H1 (cell line): ENCODE data around the gene UBN1. TPM values are rescaled to one million over a fixed set of nuclear protein-coding genes. Genes with fewer than 3 reads are reported as not detected.

ENCODE experiments used
- CTCF ChIA-PET: fragments of 300-600 bp; sonication (Branson Sonifier 250); formaldehyde crosslinking; loops from one replicate; lab custom pipeline; 2021; ENCODE audit not compliant: partially characterized antibody; lab: Charles Lee
- POLR2A ChIA-PET: fragments of 300-600 bp; sonication (Branson Sonifier 250); formaldehyde crosslinking; loops from one replicate; lab custom pipeline; 2021; ENCODE audit warnings: inconsistent platforms; ENCODE audit not compliant: partially characterized antibody; lab: Charles Lee
- DNase-seq, 2 experiments: peaks; one replicate each; pipeline versions ENCODE4 v3.0.0 to v3.0.0-alpha.2; 2010 to 2022; ENCODE audit warnings: low spot score in 2 of 2, low read depth in 1 of 2, mixed read lengths in 1 of 2
- FAIRE-seq: peaks from 2 replicates; lab custom pipeline; 2011; peaks lifted over from hg19 to GRCh38; lab: Jason Lieb, UNC
- H2AFZ ChIP-seq: 2 replicates; pipeline ENCODE4 v1.8.1; 2012; ENCODE audit warnings: low read length, inconsistent platforms
- H2AK5ac ChIP-seq: 2 replicates; pipeline ENCODE4 v1.6.1; 2013; ENCODE audit warnings: low read depth, low read length
- H2BK120ac ChIP-seq: replicated peaks from 2 replicates; pipeline ENCODE3; 2013; ENCODE audit warnings: low read depth, low read length, inconsistent platforms
- H2BK12ac ChIP-seq: 2 replicates; pipeline ENCODE4 v1.6.1; 2013; ENCODE audit warnings: low read depth, low read length
- H2BK15ac ChIP-seq: 2 replicates; pipeline ENCODE4 v1.6.1; 2013; ENCODE audit warnings: low read length
- H2BK20ac ChIP-seq: 2 replicates; pipeline ENCODE4 v1.6.1; 2013; ENCODE audit warnings: low read length
- H2BK5ac ChIP-seq: 2 replicates; pipeline ENCODE4 v1.6.1; 2013; ENCODE audit warnings: low read depth, low read length
- H3K14ac ChIP-seq: 2 replicates; pipeline ENCODE4 v1.6.1; 2013; ENCODE audit warnings: inconsistent platforms; ENCODE audit not compliant: insufficient read length
- H3K18ac ChIP-seq: 2 replicates; pipeline ENCODE4 v1.6.1; 2013; ENCODE audit warnings: low read length; ENCODE audit errors: extremely low read depth
- H3K23ac ChIP-seq: 2 replicates; pipeline ENCODE4 v1.6.1; 2013; ENCODE audit warnings: inconsistent platforms; ENCODE audit not compliant: insufficient read length
- H3K23me2 ChIP-seq: 2 replicates; pipeline ENCODE4 v1.6.1; 2013; ENCODE audit warnings: low read depth, low read length
- H3K27ac ChIP-seq: 2 replicates; pipeline ENCODE4 v1.6.1; 2011; ENCODE audit warnings: low read depth, low read length, inconsistent platforms
- H3K27me3 ChIP-seq, 4 experiments: replicated peaks in 1 of 4; 1 replicate in 1 of 4; 2 replicates in 3 of 4; pipeline versions ENCODE4 v1.6.1 to v1.8.1; 2011 to 2013; ENCODE audit warnings: low read length in 3 of 4, mild to moderate bottlenecking in 3 of 4, inconsistent platforms in 2 of 4, mixed read lengths in 2 of 4, moderate library complexity in 1 of 4; ENCODE audit not compliant: control insufficient read depth in 3 of 4, insufficient read depth in 3 of 4; ENCODE audit errors: extremely low read depth in 1 of 4
- H3K36me3 ChIP-seq, 4 experiments: 2 replicates each; pipeline versions ENCODE4 v1.6.1 to v1.8.1; 2011 to 2013; ENCODE audit warnings: mild to moderate bottlenecking in 4 of 4, low read length in 3 of 4, moderate library complexity in 2 of 4, control low read depth in 1 of 4, inconsistent platforms in 1 of 4; ENCODE audit not compliant: insufficient read depth in 4 of 4, control insufficient read depth in 2 of 4
- H3K4ac ChIP-seq: replicated peaks from 2 replicates; pipeline ENCODE3; 2013; ENCODE audit warnings: low read length, low read depth, mixed read lengths, inconsistent platforms; ENCODE audit not compliant: insufficient read length
- H3K4me1 ChIP-seq, 4 experiments: replicated peaks in 1 of 4; 1 replicate in 1 of 4; 2 replicates in 3 of 4; pipeline versions ENCODE4 v1.6.1 to v1.8.1; 2011 to 2013; ENCODE audit warnings: low read length in 3 of 4, inconsistent platforms in 2 of 4, mixed read lengths in 1 of 4; ENCODE audit not compliant: insufficient read depth in 4 of 4, control insufficient read depth in 3 of 4
- H3K4me2 ChIP-seq, 2 experiments: 2 replicates each; pipeline versions ENCODE4 v1.6.1 to v1.8.1; 2011 to 2013; ENCODE audit warnings: low read depth in 2 of 2, low read length in 2 of 2, control low read depth in 1 of 2, inconsistent platforms in 1 of 2, mild to moderate bottlenecking in 1 of 2; ENCODE audit not compliant: insufficient read depth in 1 of 2
- H3K4me3 ChIP-seq, 4 experiments: fragments of 200-600, 300-600 bp in 1 of 4; sonication (generic), shearing (Covaris generic), sonication (Bioruptor Twin) in 1 of 4; 2 replicates each; pipeline versions ENCODE4 v1.5.1 to v1.8.1; 2011 to 2016; ENCODE audit warnings: low read length in 4 of 4, low read depth in 3 of 4, control low read depth in 2 of 4, inconsistent platforms in 2 of 4, mild to moderate bottlenecking in 2 of 4, mixed read lengths in 1 of 4, moderate library complexity in 1 of 4; ENCODE audit not compliant: insufficient read depth in 2 of 4; ENCODE audit errors: extremely low read depth in 1 of 4
- H3K56ac ChIP-seq: replicated peaks from 2 replicates; pipeline ENCODE3; 2013; ENCODE audit warnings: low read depth, mild to moderate bottlenecking, mixed read lengths, low read length, inconsistent platforms; ENCODE audit not compliant: insufficient read length
- H3K79me1 ChIP-seq: 2 replicates; pipeline ENCODE4 v1.6.1; 2013; ENCODE audit warnings: low read depth, low read length, control low read depth
- H3K79me2 ChIP-seq, 2 experiments: 2 replicates each; pipeline versions ENCODE4 v1.6.1 to v1.8.1; 2012 to 2013; ENCODE audit warnings: low read length in 2 of 2, mild to moderate bottlenecking in 2 of 2, inconsistent platforms in 1 of 2; ENCODE audit not compliant: insufficient read depth in 2 of 2, control insufficient read depth in 1 of 2
- H3K9ac ChIP-seq, 4 experiments: replicated peaks in 1 of 4; 1 replicate in 1 of 4; 2 replicates in 3 of 4; pipeline versions ENCODE4 v1.6.1 to v1.8.1; 2011 to 2013; ENCODE audit warnings: low read depth in 3 of 4, low read length in 3 of 4, control low read depth in 2 of 4, mild to moderate bottlenecking in 2 of 4, moderate library complexity in 2 of 4, inconsistent platforms in 1 of 4; ENCODE audit errors: extremely low read depth in 1 of 4
- H3K9me3 ChIP-seq, 2 experiments: 2 replicates each; pipeline versions ENCODE4 v1.6.1 to v1.8.1; 2012 to 2013; ENCODE audit warnings: mild to moderate bottlenecking in 2 of 2, moderate library complexity in 2 of 2, control low read depth in 1 of 2, inconsistent platforms in 1 of 2, low read depth in 1 of 2, low read length in 1 of 2, mixed read lengths in 1 of 2; ENCODE audit not compliant: insufficient read depth in 2 of 2
- H4K20me1 ChIP-seq, 2 experiments: replicated peaks in 1 of 2; 2 replicates each; pipeline versions ENCODE3 to v1.8.1; 2011 to 2013; ENCODE audit warnings: inconsistent platforms in 2 of 2, low read length in 2 of 2, mild to moderate bottlenecking in 1 of 2; ENCODE audit not compliant: insufficient read depth in 2 of 2, control insufficient read depth in 1 of 2
- H4K5ac ChIP-seq: 2 replicates; pipeline ENCODE4 v1.6.1; 2013; ENCODE audit warnings: low read length, low read depth, mixed read lengths, inconsistent platforms; ENCODE audit not compliant: insufficient read length
- H4K8ac ChIP-seq: 2 replicates; pipeline ENCODE4 v1.8.0; 2013; ENCODE audit warnings: mild to moderate bottlenecking, moderate library complexity, low read length, inconsistent platforms; ENCODE audit not compliant: insufficient read depth; ENCODE audit errors: extremely low read depth
- H4K91ac ChIP-seq: replicated peaks from 2 replicates; pipeline ENCODE3; 2013; ENCODE audit warnings: low read length, mixed read lengths, inconsistent platforms; ENCODE audit not compliant: insufficient read length
- BRCA1 ChIP-seq: IDR thresholded peaks from 2 replicates; pipeline ENCODE4 v1.6.1; 2012; ENCODE audit warnings: low read depth, low read length, improper control_type of control experiment
- GTF2F1 ChIP-seq: IDR thresholded peaks from 2 replicates; pipeline ENCODE4 v1.6.1; 2012; ENCODE audit warnings: low read depth, low read length, improper control_type of control experiment, borderline replicate concordance
- KDM5A ChIP-seq: fragments of 200-600 bp; IDR thresholded peaks from 2 replicates; pipeline ENCODE4 v1.7.1; 2012; ENCODE audit warnings: mild to moderate bottlenecking, low read length, inconsistent platforms, mixed read lengths
- RXRA ChIP-seq: IDR thresholded peaks from 2 replicates; pipeline ENCODE4 v1.6.1; 2011; ENCODE audit warnings: low read depth, mild to moderate bottlenecking, low read length, moderate library complexity; ENCODE audit not compliant: insufficient read depth
- WGBS, 2 experiments: shearing (Covaris generic) in 1 of 2; methylation state at CpG; one replicate each; pipeline versions ENCODE4 v1.1.6 to v1.1.7; 2013 to 2015; ENCODE audit warnings: low lambda C conversion rate in 2 of 2, mixed read lengths in 2 of 2, inconsistent platforms in 1 of 2, low coverage in 1 of 2, missing lambda C conversion rate in 1 of 2; ENCODE audit not compliant: insufficient replicate concordance in 2 of 2, insufficient coverage in 1 of 2, insufficient read length in 1 of 2; ENCODE audit errors: extremely low coverage in 1 of 2, missing lambda C conversion rate in 1 of 2; 5-methylcytosine and 5-hydroxymethylcytosine counted together
- polyA plus RNA-seq, 7 experiments: library from polyadenylated mRNA; depleted of rRNA in 3 of 7; stranded (reverse) in 5 of 7; unstranded in 2 of 7; fragments of >200 nt in 5 of 7; fragments of 200-250 nt in 2 of 7; gene quantifications; 1 replicate in 5 of 7; 2 replicates in 1 of 7; 4 replicates in 1 of 7; pipeline versions ENCODE4 v1.2.1 to v1.2.3, GENCODE V29; 2011 to 2013; ENCODE audit warnings: missing spikeins in 2 of 7, mixed read lengths in 2 of 7
- total RNA-seq: library from RNA; stranded (reverse); fragmentation: NEBNext Ultra II Directional; extraction: Animal tissue kit (Norgen Biotek cat#: 25700); gene quantifications from 2 replicates; pipeline ENCODE4 v1.2.1, GENCODE V29; 2021

Gene UBN1
- total and polyA plus RNA-seq, 2 of the 8 experiments (the other 6 are each of a cell fraction or from before 2014, with no cell fraction given): 16.2 to 37.0 TPM

DNA sequence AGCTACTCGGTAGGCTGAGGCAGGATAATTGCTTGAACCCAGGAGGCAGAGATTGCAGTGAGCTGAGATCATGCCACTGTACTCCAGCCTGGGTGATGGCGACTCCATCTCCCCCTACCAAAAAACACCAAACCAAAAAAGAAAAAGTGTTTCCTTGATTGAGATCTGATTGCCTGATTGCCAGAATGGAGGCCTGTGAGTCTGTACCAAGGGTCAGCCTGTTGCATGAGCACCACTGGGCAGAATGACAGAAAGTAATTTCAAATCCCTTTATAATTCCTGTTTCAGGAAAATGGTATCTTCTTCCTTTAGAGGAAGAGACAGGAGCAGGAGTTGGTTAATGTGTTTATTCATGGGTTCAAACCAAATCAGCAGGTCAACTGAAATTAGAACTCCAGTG, 8.5 kb downstream of the UBN1 start:
- H3K4me2 ChIP-seq: no peak overlapping the region
- H3K36me3 ChIP-seq: peaks cover 27 to 67% (median 48%) of the 10 kb centered on the region in 4 experiments
- no peak overlapping the region for H2BK120ac ChIP-seq
- no peak overlapping the region for H2BK12ac ChIP-seq
- no peaks in the 10 kb centered on the region; the same call in none of the 2 replicates for H3K79me1 ChIP-seq
- no peak overlapping the region for H3K9ac ChIP-seq
- H3K14ac ChIP-seq: no peak overlapping the region
- H4K5ac ChIP-seq: no peak overlapping the region
- no peak overlapping the region for H2AK5ac ChIP-seq
- no peak overlapping the region for H3K18ac ChIP-seq
- H3K23ac ChIP-seq: no peak overlapping the region
- H4K8ac ChIP-seq: no peak overlapping the region
- no peak overlapping the region for H2BK20ac ChIP-seq
- no peaks in the 10 kb centered on the region for H3K23me2 ChIP-seq
- 94% methylated on average over 2 of the region's 2 CpGs; no CpG with 5 or more reads in 1 of the 2 experiments for WGBS, 2 experiments
- H3K56ac ChIP-seq: no peak overlapping the region
- no peaks in the 10 kb centered on the region for H3K9me3 ChIP-seq
- peaks cover 4 to 9% of the 10 kb centered on the region in 2 experiments for H4K20me1 ChIP-seq
- no peak overlapping the region for H3K4me3 ChIP-seq
- no peak overlapping the region for H2BK15ac ChIP-seq
- ChIA-PET POLR2A (no interaction called here), CTCF (no interaction called here)
- H3K4ac ChIP-seq: no peak overlapping the region
- DNase-seq: no peak
- peaks cover 3 to 24% of the 10 kb centered on the region in 2 experiments; a peak in 3 of 4 replicates for H3K79me2 ChIP-seq
- no peaks in the 10 kb centered on the region for H3K27me3 ChIP-seq
- no peak overlapping the region for H2AFZ ChIP-seq
- no peak overlapping the region for H2BK5ac ChIP-seq
- no peak for FAIRE-seq
- no peak overlapping the region for H4K91ac ChIP-seq
- H3K27ac ChIP-seq: no peak overlapping the region
- no peaks in the 10 kb centered on the region for H3K4me1 ChIP-seq
- no peak for TF ChIP-seq RXRA
- TF ChIP-seq KDM5A: no peak
- TF ChIP-seq BRCA1: no peak
- TF ChIP-seq GTF2F1: no peak
